NCI-H2081 (cell line): ENCODE measurements around the gene SYT2.
"Not testable (repeated sequence)": the region's sequence is repeated elsewhere in the genome, so short reads cannot be mapped to it uniquely, and the experiment has no call there.

ENCODE experiments used
- DNase-seq, 2 experiments: peaks; one replicate each; lab custom pipeline; 2025; lab: John Stamatoyannopoulos, UW

SYT2 gene

GRCh38 chr1:202623075-202623474 is 87.2 kb downstream of the SYT2 start:
- DNase-seq = no peak

- no peak for DNase-seq
These were observed 87.9 kb downstream of the SYT2 start for GRCh38 chr1:202622388-202622787.

- no peak for DNase-seq
These were observed 88.8 kb downstream of the SYT2 start for GRCh38 chr1:202621446-202621845.

- not testable (repeated sequence) for DNase-seq
These were observed 90.2 kb downstream of the SYT2 start for GRCh38 chr1:202620036-202620435.

- DNase-seq = no peak
These were observed 90.7 kb downstream of the SYT2 start for GRCh38 chr1:202619505-202619904.

- not testable (repeated sequence) for DNase-seq
These were observed 91.2 kb downstream of the SYT2 start for GRCh38 chr1:202619012-202619411.

GRCh38 chr1:202616355-202616915 is 93.8 kb downstream of the SYT2 start:
- no peak for DNase-seq

GRCh38 chr1:202615501-202616354 is 94.5 kb downstream of the SYT2 start:
- no peak for DNase-seq

GRCh38 chr1:202615208-202615500 is 95.1 kb downstream of the SYT2 start:
- not testable (repeated sequence) for DNase-seq

GRCh38 chr1:202614363-202615207 is 95.7 kb downstream of the SYT2 start:
- not testable (repeated sequence) for DNase-seq

GRCh38 chr1:202613571-202613970 is 96.7 kb downstream of the SYT2 start:
- DNase-seq = no peak

GRCh38 chr1:202612036-202612435 is 98.2 kb downstream of the SYT2 start:
- DNase-seq = not testable (repeated sequence)

- DNase-seq = no peak
These were observed 104.7 kb downstream of the SYT2 start for GRCh38 chr1:202605515-202605914.

- no peak for DNase-seq
These were observed 106.8 kb downstream of the SYT2 start for GRCh38 chr1:202603435-202603834.

- DNase-seq = no peak
These were observed 109.7 kb downstream of the SYT2 start for GRCh38 chr1:202600432-202601041.

- DNase-seq = peak; percentile 46 to 72
These were observed 110.4 kb downstream of the SYT2 start for GRCh38 chr1:202599669-202600431.

- no peak for DNase-seq
These were observed 113.0 kb downstream of the SYT2 start for GRCh38 chr1:202597090-202597761.

GRCh38 chr1:202596638-202597037 is 113.6 kb downstream of the SYT2 start:
- no peak for DNase-seq

- DNase-seq = no peak
These were observed 116.4 kb downstream of the SYT2 start for GRCh38 chr1:202593845-202594244.

- no peak for DNase-seq
These were observed 118.1 kb downstream of the SYT2 start for GRCh38 chr1:202592146-202592545.

- DNase-seq = no peak
These were observed 118.7 kb downstream of the SYT2 start for GRCh38 chr1:202591515-202591914.
